Measurements from ENCODE around the gene ARFGEF2.
"Not testable (repeated sequence)": the region's sequence is repeated elsewhere in the genome, so short reads cannot be mapped to it uniquely, and the experiment has no call there.

Gene ARFGEF2

DNA sequence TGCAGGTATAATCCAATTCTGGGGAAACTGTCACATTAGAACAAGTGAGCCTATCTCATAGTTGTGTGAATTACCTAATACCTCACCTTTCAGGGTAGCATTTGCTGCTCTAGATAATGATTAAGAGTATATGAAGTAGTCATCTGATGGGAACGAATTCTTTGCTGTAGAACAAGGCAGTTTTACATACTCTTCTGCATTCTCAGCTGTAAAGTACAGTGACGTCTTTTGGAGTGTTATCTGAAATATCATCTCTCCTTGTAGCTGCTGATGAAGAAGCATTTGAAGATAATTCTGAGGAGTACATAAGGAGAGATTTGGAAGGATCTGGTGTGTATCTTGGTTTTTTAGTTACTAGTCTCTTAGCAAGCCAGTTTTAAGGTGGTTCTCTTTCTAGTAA, 153.0 kb downstream of the ARFGEF2 start:
- no peak for DNase-seq (ENCODE audit: low read depth in 2 of 2)

- DNase-seq (ENCODE audit: low read depth in 2 of 2): no peak
Measured at GRCh38 chr20:49078310-49078709, 156.8 kb downstream of the ARFGEF2 start.

GRCh38 chr20:49082295-49082694, 160.8 kb downstream of the ARFGEF2 start:
- DNase-seq (ENCODE audit: low read depth in 2 of 2): not testable (repeated sequence)
